Ecto neural progenitor cell (in vitro differentiated cells): ENCODE measurements around the gene MAPKAPK3.

Experiments
- DNase-seq: peaks from one replicate; pipeline ENCODE4 v3.0.0-alpha.2; 2018; ENCODE audit warnings: low spot score

Gene MAPKAPK3

GRCh38 chr3:50689558-50689957 lies 72.6 kb downstream of the MAPKAPK3 start:
- no peak for DNase-seq

GRCh38 chr3:50695031-50695430 lies 78.1 kb downstream of the MAPKAPK3 start:
- DNase-seq = no peak

- DNase-seq = no peak
These were observed 79.3 kb downstream of the MAPKAPK3 start for GRCh38 chr3:50696276-50696675.

- no peak for DNase-seq
These were observed 81.3 kb downstream of the MAPKAPK3 start for GRCh38 chr3:50698269-50698668.
